GOT3 (cell line): ENCODE data around the gene CYP2W1.

ENCODE experiments used
- DNase-seq: peaks from one replicate; lab custom pipeline; 2025; ENCODE audit warnings: mixed read lengths; lab: John Stamatoyannopoulos, UW

CYP2W1 gene

DNA sequence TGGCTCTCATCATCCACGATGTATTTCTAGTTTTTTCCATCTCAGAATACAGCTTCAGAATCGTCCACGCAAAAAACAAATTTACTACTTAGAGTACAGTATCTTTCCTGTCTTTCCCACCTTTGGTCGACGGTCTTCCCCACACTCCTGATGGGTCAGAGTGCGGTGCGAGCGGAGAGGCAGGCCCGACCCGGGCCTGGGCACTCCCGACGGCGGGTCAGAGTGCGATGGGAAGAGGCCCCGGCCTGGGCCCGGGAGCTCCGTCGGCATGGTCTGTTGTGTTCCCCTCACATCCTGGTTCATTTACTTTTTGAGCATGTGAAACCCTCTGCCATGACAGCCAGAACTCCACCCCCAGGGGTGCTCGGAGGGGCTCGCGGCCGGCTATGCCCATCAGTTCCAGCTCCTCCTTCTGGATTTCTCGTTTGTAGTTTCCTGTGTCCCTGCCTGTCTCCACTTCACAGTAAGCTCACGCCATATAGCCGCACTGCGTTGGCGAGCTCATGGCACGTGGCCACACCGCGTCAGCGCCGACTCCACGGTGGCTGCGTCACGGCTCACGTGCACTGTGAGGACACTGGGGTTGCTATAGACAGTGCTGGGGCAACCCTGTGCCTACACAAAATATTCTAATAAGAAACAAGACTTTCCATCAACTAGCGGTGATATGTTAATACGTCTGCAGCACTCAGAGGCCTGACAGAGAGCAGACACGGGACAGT lies 15.5 kb upstream of the CYP2W1 start:
- DNase-seq = no peak

DNA sequence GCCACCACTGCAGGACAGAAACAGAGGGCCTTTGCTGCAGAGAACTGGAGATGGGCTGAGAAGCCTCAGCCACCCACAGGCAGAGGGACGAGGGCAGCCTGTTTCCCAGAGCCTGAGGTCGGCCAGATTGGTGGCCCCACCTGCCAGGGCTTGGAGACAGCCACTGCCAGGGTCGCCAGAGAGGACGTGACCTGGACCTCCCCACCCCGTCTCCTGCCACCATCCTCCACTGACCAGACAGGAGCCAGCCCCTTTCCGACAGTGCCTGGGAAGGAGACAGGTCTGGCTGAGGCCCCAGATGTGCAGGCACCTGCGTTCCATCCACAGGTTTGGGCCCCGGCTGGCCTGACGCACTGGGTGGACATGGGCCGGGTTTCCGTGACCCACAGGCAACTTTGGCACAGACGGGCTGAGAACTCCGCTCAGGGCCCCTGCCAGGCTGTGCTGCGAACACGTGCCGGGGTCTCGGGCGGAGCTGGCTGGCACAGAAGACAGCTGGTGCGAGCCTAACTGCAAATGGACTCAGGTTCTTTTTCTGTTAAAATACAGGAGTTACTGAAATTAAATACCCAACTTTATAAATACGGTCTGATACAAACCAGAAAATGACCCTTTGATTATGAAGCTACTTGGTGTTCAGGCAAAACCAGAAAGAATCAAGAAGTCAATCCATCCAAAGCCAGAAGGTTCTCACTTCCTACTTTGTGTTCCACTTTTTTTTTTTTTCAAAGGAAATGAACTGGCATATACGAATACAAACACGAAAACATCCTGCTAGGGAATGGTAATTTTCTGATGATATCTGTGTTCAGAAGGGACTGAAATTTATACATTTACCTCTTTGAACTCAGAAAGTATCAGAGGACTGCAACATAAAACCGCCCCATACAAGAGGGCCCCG lies 14.5 kb upstream of the CYP2W1 start:
- no peak for DNase-seq

DNA sequence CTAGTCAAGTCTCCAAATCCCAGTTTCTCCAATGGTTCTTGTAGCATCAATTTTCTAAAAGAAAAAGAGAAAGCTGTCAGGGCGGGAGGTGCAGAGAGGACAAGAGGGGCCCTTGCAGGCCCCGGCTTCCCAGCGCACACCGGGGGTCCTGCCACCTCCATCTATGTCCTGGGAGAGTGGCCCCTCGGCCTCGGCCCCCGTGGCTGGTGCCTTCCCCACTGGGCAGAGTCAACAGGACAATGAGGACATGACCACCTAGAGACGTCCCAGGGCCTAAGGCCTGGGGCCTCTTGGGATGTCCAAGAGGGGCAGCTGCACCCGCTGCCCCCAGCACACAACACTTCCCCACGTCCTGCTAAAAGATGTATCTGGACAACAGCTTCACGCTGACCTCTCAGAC lies 13.6 kb upstream of the CYP2W1 start:
- DNase-seq = no peak

DNA sequence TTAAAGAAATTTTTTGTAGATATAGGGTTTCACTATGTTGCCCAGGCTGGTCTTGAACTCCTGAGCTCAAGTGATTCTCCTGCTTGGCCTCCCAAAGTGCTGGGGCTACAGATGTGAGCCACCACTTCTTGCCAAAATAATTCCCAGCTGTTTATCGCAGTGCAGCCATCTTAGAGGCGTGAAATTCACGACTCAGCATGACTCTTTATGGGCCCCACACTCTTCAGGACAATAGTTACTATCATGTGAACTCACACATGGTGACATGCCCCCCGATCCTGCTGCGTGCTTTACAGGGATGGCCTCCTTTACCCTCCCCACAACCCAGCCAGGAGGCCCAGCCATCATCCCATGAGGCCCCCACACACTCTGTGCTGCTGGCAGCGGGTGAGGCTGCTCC lies 12.2 kb upstream of the CYP2W1 start:
- DNase-seq = no peak

DNA sequence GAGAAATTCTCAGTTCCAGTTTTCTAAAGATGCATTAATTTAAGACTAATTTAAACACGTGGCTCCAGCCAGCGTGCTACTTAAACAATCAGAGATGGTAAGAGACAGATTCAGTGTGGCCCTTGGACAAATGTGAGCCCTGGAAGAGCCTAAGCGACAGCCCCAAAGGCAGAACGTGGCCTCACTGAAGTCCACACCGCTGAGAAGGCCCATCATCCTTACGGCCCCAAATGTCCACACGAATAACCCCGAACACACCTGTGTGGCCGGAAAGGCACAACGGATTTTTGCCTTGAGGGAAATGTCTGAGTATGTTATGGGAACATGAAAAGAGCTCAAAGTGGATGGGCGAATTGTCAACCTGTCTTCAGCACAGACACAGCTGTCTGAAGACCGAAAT lies 10.9 kb upstream of the CYP2W1 start:
- no peak for DNase-seq

DNA sequence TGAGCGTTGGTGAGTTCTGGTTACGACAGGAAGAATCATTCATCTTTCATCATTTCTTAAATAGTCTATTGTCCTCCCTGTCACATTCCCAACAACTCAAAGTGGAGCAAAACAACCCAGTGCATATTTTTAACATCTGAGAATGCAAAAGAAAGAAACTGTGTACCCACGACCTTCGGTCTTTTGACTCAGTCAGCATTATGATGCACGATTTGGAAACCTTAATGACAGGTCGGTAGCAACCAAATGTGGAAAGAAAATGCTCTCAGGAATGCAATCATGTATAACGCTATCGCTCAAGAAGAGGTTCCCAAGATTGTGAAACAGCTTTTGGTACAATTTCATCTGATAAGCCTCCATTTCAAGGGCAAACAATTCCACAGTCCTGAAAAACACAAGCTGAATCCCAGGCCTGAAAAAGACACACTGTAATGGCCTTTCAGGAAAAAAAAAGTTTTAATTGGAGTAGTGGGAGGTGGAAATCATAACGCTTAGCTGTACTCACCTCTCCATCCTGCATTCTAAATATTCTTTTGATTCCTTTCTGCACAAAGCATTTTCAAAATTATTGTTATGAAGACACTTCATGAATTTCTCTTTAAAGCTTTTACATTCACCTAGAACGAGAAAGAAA lies 10.2 kb upstream of the CYP2W1 start:
- DNase-seq = no peak

DNA sequence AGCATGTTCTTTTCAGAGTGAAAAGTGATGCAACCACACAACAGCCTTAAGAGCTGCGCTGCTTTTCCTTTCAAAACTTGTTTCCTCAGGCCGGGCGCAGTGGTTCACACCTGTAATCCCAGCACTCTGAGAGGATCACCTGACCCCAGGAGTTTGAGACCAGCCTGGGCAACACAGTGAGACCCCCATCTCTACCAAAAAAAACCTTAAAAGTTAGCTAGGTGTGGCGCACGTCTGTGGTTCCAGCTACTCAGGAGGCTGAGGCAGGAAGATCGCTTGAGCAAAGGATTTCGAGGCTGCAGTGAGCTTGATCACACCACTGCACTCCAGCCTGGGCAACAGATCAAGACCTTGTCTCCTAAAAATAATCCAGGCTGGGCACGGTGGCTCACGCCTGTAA lies 9.7 kb upstream of the CYP2W1 start:
- no peak for DNase-seq

DNA sequence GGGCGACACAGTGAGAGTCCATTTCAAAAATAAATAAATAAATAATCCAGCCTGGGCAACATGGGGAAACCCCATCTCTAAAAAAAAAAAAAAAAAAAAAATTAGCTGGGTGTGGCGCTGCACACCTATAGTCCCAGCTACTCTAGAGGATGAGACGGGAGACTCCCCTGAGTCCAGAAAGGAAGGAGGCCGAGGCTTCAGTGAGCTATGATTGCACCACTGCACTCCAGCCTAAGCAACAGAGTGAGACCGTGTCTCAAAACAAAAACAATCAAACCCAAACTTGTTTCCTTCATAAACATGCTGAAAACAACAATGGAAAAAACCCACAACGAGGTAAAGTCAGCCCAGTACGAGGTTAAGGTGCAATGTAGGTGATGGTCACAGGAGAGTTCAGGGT lies 8.8 kb upstream of the CYP2W1 start:
- DNase-seq = no peak

DNA sequence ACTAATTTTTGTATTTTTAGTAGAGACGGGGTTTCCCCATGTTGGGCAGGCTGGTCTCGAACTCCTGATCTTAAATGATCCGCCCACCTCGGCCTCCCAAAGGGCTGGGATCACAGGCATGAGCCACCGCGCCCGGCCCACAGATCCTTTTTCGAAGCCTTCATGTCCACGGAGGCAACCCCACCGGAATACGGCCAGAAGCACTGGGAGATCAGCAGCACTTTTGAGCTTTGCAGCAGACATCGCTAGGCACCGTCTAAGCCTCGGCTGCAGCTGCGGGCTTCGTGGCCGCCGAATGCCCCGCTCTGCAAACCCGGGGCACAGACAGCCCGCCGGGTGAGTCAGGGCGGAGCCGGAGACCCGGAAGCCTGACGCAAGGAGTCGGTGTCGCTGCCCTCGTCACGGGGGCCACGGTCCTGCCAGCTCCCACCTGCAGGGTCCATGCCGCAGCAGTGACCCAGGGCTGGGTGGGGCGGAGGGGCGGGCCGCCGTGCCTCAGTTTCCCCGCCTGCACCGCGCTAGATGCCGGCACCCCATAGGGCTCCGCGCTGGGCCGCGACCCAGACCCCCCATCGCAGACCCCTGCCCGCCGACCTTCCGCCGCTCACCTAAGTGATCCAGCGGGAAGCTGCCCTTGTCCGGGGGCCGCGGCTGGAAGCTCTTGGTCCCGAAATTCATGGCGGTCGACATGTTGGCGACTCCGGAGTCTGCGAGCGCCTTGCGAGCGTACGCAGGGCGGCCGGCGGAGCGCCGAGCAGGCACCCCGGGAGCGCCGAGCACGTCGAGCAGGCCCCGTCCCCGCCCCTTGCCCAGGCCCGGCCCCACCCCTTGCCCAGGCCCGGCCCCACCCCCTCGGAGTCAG lies 7.9 kb upstream of the CYP2W1 start, which contains the start of gene COX19:
Gene COX19, minus strand, starts transcription at position 730 of the 862 bp plus-strand sequence. Its CDS starts 40 bp downstream, at position 690.
- peak; percentile 85 for DNase-seq

DNA sequence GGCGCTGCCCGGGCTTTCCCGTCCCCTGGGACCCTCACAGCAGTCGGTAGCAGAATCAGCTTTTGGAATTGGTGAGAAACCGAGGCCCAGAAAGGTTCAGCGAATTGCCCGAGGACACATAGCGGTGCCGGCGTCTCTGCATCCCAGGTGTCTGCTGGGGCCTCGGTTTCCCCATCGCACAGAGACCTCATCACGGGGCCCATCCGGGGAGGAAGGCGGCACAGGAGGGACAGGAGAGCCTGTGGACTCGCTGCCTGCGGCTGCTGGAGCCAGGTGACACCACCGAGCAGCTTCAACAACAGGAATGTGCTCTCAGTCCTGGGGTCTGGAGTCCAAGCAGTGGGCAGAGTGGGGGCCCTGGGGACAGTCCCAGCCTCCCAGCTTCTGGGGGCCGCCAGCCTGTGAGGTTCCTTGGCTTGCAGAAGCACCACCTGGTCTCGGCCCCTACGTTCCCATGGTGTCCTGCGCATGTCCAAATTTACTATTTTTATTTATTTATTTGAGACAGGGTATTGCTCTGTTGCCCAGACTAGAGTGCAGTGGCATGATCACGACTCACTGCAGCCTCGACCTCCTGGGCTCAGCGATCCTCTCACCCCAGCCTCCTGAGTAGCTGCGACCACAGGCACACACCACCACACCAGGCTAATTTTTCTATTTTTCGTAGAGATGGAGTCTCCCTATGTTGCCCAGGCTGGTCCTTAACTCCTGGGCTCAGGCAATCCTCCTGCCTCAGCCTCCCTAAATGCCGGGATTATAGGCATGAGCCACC lies 7.1 kb upstream of the CYP2W1 start:
- DNase-seq = no peak

DNA sequence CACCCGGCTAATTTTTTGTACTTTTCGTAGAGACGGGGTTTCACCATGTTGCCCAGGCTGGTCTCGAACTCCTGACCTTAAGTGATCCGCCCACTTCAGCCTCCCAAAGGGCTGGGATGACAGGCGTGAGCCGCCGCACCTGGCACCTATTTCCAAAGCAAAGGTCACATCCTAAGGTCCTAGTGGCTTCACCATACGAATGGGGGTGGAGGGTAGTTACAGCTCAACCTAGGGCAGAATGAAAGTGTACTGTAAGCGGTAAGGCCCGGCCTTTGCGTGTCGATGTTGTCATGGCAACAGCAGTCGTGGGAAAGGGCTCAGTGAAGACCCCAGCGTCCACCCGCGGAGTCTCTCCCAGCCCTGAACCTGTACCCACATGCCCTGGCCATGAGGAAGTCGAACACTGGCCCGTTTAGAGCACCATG lies 6.1 kb upstream of the CYP2W1 start:
- no peak for DNase-seq

DNA sequence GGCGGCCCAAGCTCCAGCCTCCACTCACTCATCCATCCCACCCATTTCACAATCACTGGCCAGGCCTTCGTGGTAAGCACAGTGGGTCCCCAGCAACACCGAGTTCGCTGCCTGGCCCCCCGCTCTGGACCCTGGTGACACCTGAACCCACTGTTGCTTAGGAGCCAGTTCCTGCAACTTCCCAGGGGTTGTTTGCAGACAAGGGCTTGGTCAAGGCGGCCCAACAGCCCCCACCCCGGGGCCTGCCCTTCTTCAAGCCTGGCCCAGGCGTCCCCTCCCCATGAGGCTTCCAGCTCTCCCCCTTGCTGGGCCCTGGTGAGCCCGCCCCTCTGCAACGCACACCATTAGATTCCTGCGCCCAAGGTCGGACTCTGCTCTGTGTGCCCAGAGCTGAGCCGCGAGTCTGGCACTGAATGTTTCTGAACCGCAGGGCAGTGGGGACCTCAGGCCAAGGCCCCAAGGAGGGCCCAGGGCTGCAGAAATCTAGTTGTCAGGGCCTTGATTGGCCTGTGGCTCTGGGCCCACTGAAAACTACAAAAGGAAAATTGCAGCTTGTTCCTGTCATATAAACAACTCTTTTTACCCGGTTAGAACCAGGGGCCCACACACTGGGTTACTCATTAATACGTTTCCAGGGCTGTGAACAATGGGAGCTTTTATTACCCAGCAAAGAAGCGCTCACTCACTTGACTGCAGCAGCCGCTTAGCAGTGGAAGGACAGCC lies 5.5 kb upstream of the CYP2W1 start:
- DNase-seq = no peak

DNA sequence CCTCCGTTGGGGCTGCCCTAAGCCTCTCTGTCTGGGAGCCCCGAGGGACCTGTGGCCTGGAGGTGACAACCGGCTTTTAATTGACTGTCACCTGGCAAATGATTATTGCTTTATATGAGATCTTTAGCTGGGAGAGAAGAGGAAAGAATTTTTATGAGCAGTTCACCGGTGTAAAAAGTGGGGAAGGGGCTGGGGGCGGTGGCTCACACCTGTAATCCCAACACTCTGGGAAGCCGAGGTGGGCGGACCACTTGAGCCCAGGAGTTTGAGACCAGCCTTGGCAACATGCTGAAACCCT lies 5.0 kb upstream of the CYP2W1 start:
- DNase-seq = no peak

DNA sequence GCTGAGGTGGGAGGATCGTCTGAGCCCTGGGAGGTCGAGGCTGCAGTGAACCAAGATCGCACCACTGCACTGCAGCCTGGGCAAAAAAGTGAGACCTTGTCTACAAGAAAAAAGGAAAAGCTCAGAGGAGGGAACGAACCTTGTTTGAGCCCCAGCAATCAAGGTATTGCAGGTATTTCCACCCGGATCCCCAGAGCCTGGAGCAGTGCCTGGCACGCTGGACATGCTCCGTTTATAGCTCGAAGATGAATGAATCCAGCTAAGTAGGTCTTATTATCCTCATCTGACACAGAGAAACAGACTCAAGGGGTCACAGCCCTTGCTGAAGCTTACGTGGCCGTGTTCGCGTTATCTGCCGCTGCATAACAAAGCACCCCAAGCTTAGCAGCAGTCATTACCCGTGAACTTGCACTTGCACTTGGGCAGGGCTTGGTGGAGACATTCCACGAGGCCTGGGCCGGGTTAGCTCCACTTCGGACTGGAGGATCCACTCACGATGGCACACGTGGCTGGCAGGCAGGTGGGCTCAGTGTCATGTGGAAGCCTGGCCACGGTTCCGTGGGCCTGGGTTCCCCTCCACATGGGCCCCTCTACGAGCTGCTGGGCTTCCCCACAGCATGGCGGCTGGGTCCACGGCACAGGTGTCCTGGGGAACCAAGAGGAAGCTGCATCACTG lies 4.4 kb upstream of the CYP2W1 start:
- DNase-seq = no peak

DNA sequence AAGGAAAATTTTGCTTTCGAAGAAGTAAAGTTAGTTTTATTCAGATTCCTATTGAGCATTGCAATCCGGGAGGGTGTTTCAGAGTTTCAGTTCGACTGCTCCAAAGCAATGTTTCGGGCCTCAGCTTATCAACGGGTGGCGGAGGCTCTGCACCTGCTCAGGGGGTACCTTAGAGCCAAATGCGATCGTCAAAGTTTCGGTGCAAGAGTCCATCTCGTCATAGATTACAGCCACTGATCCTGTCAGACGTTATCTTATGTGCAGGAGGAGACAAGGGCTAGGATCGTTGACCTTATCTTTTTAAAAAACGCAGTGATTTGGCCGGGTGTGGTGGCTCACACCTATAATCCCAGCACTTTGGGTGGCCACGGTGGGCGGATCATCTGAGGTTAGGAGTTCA lies 3.8 kb upstream of the CYP2W1 start:
- no peak for DNase-seq

DNA sequence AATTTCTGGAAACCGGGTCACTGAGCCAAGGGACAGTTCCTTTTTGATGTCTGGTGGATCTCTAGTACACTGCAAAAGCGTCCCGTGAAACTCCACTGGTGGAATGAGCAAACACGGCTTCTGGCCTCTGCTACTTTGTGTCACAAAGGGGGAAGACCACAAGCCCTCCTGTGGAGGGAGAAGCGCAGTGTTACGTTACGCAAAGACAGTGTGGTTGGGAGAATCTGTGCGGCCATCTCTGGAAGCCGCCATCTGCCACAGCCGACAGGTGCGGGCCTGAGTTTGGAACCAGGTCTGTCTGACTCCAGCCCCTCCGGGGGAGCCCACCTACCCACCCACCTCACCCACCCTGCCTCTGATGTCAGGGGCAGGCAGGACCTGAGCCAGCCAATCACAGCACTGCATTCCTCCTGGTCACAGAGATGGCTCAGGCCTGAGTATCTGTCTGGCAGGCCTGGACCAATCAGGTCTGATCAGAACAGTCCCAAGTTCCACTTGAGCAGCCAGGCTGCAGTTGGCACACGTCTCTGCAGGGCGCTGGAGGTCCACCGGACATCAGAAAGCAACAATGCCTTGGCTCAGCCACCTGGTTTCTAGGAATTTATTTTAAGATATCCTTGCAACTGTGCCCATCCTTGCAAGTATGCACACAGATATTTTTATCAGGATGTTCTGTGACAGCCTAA lies 3.0 kb upstream of the CYP2W1 start:
- no peak for DNase-seq

DNA sequence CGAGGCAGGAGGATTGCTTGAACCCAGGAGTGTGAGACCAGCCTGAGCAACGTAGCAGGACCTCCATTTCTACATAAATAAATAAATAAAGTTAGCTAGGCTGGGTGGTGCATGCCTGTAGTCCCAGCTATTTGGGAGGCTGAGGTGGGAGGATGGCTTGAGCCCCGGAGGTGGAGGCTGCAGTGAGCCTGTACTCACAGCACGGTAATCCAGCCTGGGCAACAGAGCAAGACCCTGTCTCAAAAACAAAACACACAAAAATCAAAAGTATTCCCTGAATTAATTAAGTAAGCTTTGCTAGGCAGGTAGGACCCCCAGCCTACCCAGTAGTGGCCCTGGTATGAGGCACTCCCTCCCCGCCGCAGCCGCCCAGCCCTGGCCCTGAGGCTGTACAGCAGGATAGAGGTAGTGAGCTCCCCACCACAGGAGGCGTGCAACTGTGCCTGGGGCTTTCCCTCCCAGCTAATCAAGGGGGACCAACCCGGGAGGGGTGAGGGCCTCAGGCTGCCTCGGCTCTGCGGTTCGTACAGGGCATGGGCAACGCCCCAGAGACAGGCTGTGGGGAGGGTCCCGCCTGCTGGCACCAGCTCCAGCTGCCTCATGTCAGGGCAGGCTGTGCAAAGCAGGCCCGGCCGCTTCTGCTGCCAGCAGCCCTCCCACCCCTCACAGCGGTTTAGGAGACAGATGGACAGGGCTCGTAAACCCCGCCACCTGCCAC lies 1.0 kb upstream of the CYP2W1 start:
- DNase-seq = no peak

DNA sequence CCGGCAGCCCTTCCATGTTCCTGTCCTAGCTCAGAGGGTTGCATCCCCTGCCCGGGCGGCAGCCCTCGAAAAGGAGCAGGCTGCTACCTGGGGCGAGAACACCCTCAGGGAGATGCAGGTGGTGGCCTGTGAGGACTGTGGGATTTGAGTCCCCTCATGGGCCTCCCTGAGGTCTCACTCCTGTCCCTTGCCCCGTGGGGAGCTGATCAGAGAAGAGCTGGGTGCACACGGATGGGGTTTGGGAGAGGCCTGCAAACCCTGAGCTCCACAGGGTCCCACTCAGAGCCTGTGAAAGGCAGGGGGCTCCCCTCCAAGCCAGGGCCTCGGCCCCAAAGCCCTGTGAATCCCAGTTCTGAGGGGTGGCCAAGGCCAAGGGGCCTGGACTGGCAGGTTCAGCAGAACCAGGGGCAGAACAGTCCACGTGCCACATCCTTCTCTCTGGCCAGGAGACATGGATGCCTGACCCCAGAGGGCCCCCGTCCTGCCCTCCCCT lies 424 bp upstream of the CYP2W1 start:
- no peak for DNase-seq
